Neural progenitor cell (in vitro differentiated cells): ENCODE results near the gene POU6F2.

Source experiments
- CTCF ChIP-seq: fragments of 200-600 bp; sonication (generic); IDR thresholded peaks from 2 replicates; pipeline ENCODE4 v1.5.1; 2017; ENCODE audit warnings: antibody characterized with exemption, mild to moderate bottlenecking
- EZH2 ChIP-seq: fragments of 200-600 bp; sonication (generic); IDR thresholded peaks from 2 replicates; pipeline ENCODE4 v1.6.1; 2017; ENCODE audit warnings: antibody characterized with exemption, mild to moderate bottlenecking, moderate library complexity
- EZH2phosphoT487 ChIP-seq: fragments of 200-600 bp; sonication (generic); IDR thresholded peaks from 2 replicates; pipeline ENCODE4 v1.6.1; 2017; ENCODE audit warnings: antibody characterized with exemption

- no peak for TF ChIP-seq CTCF
- TF ChIP-seq EZH2phosphoT487: no peak
- no peak for TF ChIP-seq EZH2
Observed at GRCh38 chr7:39083781-39084180, 106.1 kb downstream of the POU6F2 start.
